Measurements from ENCODE around the gene TLCD3B. TPM values are rescaled to one million over a fixed set of nuclear protein-coding genes. Genes with fewer than 3 reads are reported as not detected.

The TLCD3B gene
- total and polyA plus RNA-seq, 9 of the 15 experiments (the other 6 are each of a cell fraction or from before 2014, with no cell fraction given): 0.10 to 0.52 (median 0.23) TPM; not detected in 4

DNA sequence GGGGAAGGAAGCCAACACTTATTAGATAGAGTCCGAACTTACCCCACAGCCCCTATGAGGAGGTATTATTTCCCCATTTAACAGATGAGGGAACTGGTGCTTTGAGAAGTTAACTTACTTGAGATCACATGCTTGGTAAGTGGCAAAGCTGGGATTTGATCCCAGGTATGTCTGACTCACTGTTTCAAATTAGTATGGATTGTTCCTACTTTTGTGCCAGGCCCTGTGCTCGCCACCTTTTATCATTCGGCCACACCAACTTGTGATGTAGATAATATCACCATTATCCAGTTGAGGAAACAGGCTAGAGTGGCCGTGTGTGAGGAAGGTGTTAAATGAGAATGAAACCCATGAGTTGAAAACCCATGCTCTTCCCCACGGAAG is 46.3 kb downstream of the TLCD3B start:
- 88% methylated on average over 4 of the region's 5 CpGs for WGBS (ENCODE audit: insufficient coverage, low coverage, missing lambda C conversion rate)
- Histone ChIP-seq H2AFZ (ENCODE audit: low read depth, low read length) (no peak overlapping the region), H3K9me3 (replicated peaks; ENCODE audit: control insufficient read depth, insufficient read depth, low read depth, low read length) (no peaks in the 10 kb centered on the region), H3K27me3 (ENCODE audit: control insufficient read depth in 2 of 2, insufficient read depth in 2 of 2, low read length in 2 of 2) (no peaks in the 10 kb centered on the region), H3K4me3 (no peak overlapping the region), H3K27ac (ENCODE audit: extremely low read depth, low read depth, low read length) (no peak overlapping the region), H3K36me3 (ENCODE audit: control insufficient read depth, insufficient read depth, low read length) (peaks cover 100% of the 10 kb centered on the region), H3K79me2 (ENCODE audit: control insufficient read depth, insufficient read depth, low read length) (no peaks in the 10 kb centered on the region), H3K4me1 (replicated peaks in 1 of 2; ENCODE audit: control insufficient read depth in 2 of 2, insufficient read depth in 2 of 2, low read length in 2 of 2) (peaks cover 0 to 15% of the 10 kb centered on the region in 2 experiments; a peak in 1 of 5 replicates), H3K9ac (ENCODE audit: insufficient read depth in 1 of 2, low read depth in 2 of 2, low read length in 2 of 2) (no peak overlapping the region), H3K9me1 (ENCODE audit: control insufficient read depth, insufficient read depth, low read length) (no peaks in the 10 kb centered on the region), H3K4me2 (ENCODE audit: insufficient read depth, low read length) (no peak overlapping the region), H4K20me1 (replicated peaks; ENCODE audit: control insufficient read depth, insufficient read depth, low read length) (0 out of 2 replicates have a peak, but pooled peaks cover 2% of the 10 kb centered on the region)
- no TSS peak for BruUV-seq (replicated peaks)
- intact Hi-C loops (cut with micrococcal nuclease) (no loop called here), in situ Hi-C loops (cut with MboI) (no loop called here)
- ChIA-PET CTCF (ENCODE audit: low intra/inter-chr PET ratio) (no interaction called here), POLR2A (interaction anchor here (1.0 to 2.6 kb wide), 2 partner anchors 10 to 69 kb away, joined by 3 to 22 read pairs; partner anchors contain the start of gene TAOK2)
- FAIRE-seq: no peak
- no peak for TF ChIP-seq ZNF253 (CRISPR knock-in tag; conservative IDR thresholded peaks at IDR 0.05)
- TF ChIP-seq CAMTA2 (CRISPR knock-in tag; conservative IDR thresholded peaks at IDR 0.05): no peak
- ATAC-seq: no peak
- no peak for DNase-seq (ENCODE audit: extremely low read depth in 1 of 4, low spot score in 3 of 4)

DNA sequence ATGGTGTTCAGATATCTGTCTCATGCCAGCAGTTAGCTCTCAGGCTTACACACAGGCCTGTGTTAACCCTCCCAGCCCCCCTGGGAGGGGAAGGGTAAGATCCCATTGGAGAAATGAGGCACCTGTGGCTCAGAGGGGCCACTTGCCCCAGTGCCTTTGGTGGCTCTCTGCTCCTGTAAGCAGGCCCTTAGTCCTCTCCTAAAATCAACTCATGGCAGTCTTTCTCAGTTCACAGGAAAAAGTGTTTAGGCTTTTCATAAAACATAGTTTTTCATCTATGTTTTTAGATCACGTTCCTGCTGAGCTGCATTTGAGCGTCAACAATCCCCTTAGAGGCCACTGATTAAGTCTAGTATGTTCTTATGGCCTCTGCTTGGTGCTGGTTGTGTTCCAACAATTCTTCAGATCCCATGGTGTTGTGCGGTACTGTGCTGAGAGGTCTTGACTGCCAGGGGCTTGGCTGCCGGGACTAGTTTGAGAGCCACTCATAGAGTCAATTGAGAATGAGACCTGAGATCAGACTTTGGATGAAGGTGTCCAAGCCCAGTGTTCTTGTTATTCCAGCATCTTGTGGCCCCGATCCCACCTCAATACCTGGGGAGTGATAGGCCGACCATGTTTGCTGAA is 46.8 kb downstream of the TLCD3B start:
- peaks cover 100% of the 10 kb centered on the region for H3K36me3 ChIP-seq (ENCODE audit: control insufficient read depth, insufficient read depth, low read length)
- intact Hi-C loops (cut with micrococcal nuclease): no loop called here

More for the DNA sequence above, 46.8 kb downstream of the TLCD3B start:
- no peak overlapping the region for H2AFZ ChIP-seq (ENCODE audit: low read depth, low read length)
- 93% methylated on average over 5 of the region's 6 CpGs for WGBS (ENCODE audit: insufficient coverage, low coverage, missing lambda C conversion rate)
- no peak overlapping the region for H3K27ac ChIP-seq (ENCODE audit: extremely low read depth, low read depth, low read length)
- DNase-seq (ENCODE audit: extremely low read depth in 1 of 4, low spot score in 3 of 4) (no peak), FAIRE-seq (no peak), ATAC-seq (no peak)
- H3K4me2 ChIP-seq (ENCODE audit: insufficient read depth, low read length): no peak overlapping the region
- 0 out of 2 replicates have a peak, but pooled peaks cover 2% of the 10 kb centered on the region for H4K20me1 ChIP-seq (replicated peaks; ENCODE audit: control insufficient read depth, insufficient read depth, low read length)
- CTCF ChIA-PET (ENCODE audit: low intra/inter-chr PET ratio): no interaction called here
- H3K4me3 ChIP-seq: no peak overlapping the region
- H3K79me2 ChIP-seq (ENCODE audit: control insufficient read depth, insufficient read depth, low read length): no peaks in the 10 kb centered on the region
- no peak overlapping the region for H3K9ac ChIP-seq (ENCODE audit: insufficient read depth in 1 of 2, low read depth in 2 of 2, low read length in 2 of 2)
- POLR2A ChIA-PET: interaction anchor here (0.7 to 2.6 kb wide), 3 partner anchors 10 to 77 kb away, joined by 3 to 22 read pairs (median 3); partner anchors contain the start of gene TAOK2
- H3K27me3 ChIP-seq (ENCODE audit: control insufficient read depth in 2 of 2, insufficient read depth in 2 of 2, low read length in 2 of 2): no peaks in the 10 kb centered on the region
- no TSS peak for BruUV-seq (replicated peaks)
- in situ Hi-C loops (cut with MboI): no loop called here
- no peaks in the 10 kb centered on the region for H3K9me3 ChIP-seq (replicated peaks; ENCODE audit: control insufficient read depth, insufficient read depth, low read depth, low read length)
- TF ChIP-seq ZNF444 (CRISPR knock-in tag; IDR thresholded peaks at IDR 0.05) (no peak), RBFOX2 (IDR thresholded peaks at IDR 0.05; ENCODE audit: low read depth, low read length) (0 out of 2 replicates have a peak, but pooled peaks have one; percentile 19)
- H3K4me1 ChIP-seq (replicated peaks in 1 of 2; ENCODE audit: control insufficient read depth in 2 of 2, insufficient read depth in 2 of 2, low read length in 2 of 2): peaks cover 0 to 15% of the 10 kb centered on the region in 2 experiments; a peak in 1 of 5 replicates
- H3K9me1 ChIP-seq (ENCODE audit: control insufficient read depth, insufficient read depth, low read length): no peaks in the 10 kb centered on the region

All from K562 (cell line).